ENCODE results near the gene ATP11B.

Gene ATP11B

DNA sequence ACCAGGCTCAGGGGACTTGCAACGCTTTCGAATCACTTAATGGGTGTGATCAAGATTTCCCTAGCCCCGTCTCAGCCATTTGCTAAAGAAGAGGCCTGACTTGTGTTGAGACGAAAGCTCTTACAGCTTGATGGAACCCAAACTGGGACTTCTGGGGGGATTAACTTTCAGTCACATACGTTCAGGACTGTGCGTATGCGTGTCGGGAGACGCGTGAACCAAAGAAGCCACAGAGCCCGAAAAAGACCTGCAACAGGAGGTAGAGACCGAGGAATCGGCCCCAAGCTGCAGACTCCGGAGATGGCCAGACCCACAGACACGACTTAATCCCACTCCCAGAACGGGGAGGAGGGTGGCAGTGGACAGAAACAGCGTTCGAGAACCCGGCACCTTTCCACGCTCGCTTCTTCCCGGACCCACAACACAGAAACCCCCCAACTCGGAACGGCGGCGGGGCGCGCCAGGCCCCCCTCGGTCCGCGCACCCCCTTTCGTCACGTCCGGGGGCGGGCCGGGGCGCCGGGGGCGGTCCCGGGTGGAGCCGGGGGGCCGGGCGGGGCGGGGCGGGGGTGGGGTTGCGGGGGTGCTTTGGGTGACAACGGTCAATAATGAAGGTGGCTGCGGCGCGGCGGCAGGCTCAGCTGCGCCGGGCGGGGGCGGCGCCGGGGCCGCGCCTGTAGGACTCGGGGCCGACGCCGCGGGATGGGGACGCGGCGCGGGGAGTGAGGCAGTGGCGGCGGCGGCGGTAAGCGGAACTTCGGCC lies at the start of gene ATP11B:
Gene ATP11B, plus strand, starts transcription at position 604 of the 762 bp plus-strand sequence. CDS start 256 bp downstream, outside the sequence.
- peak; percentile 81 for DNase-seq

GRCh38 chr3:182746959-182747358 lies 46.3 kb upstream of the ATP11B start:
- DNase-seq = no peak

DNA sequence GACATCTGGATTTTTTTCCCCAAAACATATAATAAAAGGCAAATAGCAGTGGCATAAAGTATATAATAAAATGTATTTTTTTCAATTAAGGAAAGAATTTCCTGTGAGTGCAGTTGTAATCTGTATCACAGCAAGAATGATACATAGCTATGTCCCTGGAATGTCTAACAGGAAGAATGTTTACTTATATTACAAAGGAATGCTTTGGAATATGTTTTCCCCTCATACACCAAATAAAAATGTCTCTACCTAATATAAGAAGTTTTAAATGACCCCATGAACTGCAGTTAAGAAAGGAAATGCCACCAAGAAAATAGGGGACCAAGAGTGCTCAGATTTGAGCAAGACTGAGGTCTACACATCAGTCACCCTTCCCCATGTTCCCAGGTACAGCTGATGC lies 38.0 kb upstream of the ATP11B start:
- no peak for DNase-seq

DNA sequence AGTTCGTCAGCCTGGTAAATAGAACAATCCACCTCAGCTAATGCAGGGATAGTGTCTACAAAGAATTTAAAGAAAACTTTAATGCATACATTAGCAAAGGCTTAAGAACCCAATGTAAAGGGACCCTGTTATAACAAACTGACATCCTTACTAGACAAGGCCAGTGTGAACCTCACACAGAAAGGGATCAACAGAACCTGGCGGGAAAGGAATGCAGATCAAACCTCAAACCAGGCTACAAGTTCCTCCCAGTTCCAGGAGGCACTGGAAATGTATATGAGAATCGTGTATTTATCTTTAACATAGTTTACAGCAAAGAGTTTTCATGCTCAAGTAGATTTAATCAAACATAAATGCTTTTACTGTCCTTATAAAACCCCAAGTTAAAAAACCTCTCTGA lies 37.6 kb upstream of the ATP11B start:
- no peak for DNase-seq

- no peak for DNase-seq
These were observed 32.6 kb upstream of the ATP11B start for GRCh38 chr3:182760576-182761164.

- DNase-seq = no peak
These were observed 29.4 kb upstream of the ATP11B start for GRCh38 chr3:182763896-182764295.

DNA sequence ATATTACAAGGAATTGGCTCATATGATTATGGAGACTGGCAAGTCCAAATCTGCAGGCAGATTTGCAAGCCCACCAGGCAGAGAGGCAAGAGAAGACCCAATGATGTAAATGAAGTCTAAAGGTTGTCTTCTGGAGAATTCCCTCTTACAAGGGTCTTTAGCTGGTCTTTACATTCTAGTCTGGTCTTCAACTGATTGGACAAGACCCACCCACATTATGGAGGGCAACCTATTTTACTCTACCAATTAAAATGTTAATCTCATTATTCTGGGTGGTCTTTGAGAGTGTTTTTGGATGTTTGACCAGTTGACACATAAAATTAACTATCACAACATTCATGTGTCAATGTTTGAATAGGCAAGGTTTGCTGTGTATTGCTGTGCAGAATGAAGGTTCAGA lies 28.0 kb upstream of the ATP11B start:
- no peak for DNase-seq

GRCh38 chr3:182766099-182766498 lies 27.2 kb upstream of the ATP11B start:
- no peak for DNase-seq

GRCh38 chr3:182768413-182768812 lies 24.9 kb upstream of the ATP11B start:
- DNase-seq = no peak

DNA sequence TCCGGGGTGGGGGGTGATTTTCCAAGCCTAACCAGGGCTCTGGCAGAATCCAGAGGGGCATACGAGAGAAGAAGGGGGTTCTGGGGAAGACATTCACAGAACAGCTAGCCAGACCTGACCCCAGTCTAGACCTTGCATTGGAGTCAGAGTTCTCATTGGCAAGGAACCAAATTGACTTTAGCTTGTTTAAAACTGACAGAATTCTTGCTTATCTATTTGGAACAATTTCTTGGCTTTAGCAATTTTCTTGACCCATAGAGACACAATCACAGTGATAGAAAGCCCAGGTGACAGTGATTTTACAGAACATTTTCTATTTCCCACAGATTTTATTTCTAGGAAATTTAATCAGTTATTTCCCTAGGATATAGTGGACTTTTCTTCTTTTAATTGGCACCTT lies 23.6 kb upstream of the ATP11B start:
- no peak for DNase-seq

DNA sequence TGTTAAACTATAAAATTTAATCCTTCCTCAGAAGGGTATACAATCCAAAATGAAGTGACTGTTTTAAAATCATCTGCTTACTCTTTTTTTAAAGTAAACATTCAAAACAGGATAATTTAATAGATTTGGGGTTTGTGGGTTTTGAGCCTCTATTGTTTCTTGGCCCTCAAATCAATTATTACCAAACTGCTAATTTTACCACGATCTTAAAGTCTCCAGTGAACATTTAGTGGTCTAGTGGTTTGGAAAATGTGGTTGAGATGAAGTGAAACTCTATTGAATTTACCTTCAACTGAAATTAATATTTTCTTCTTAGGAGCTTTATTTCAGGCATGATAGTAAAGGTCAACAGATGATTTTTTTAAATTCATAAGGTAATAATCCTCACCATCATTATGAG lies 11.2 kb upstream of the ATP11B start:
- DNase-seq = no peak

GRCh38 chr3:182783106-182783505 lies 10.2 kb upstream of the ATP11B start:
- DNase-seq = no peak

- DNase-seq = no peak
These were observed 8.8 kb upstream of the ATP11B start for GRCh38 chr3:182784542-182784941.

DNA sequence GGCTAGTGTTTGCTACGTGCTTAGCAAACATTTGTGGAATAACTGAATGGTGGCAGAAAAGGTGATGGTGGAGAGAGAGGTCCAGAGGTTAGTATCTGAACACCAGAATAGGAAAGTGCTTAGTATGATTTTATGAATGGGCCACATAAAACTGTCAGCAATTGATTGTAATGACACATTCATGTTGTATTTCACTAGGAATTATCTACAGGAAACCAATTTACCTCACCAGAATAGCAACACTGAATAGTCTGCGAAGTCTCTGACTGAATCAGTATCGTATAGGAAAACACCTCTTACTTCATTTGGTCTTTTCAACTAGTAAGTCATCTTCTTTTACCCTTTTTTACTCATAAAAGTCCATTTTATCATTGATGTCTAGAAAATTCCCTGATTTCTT lies 8.2 kb upstream of the ATP11B start:
- DNase-seq = no peak

DNA sequence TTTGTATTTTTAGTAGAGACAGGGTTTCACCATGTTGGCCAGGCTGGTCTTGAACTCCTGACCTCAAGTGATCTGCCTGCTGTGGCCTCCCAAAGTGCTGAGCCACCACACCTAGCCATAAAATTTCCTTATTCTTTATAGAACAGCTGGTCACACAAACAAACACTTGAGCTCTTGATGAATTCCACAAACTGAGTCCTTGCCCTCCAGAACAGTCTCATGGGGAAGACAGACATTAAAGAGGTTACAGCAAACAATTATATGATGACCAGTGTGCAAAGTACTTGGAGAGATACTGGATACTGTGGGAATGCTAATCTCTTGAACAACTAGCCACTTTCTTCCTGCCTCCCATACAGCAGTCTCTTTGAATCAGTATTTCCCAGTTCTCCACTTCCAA lies 7.5 kb upstream of the ATP11B start:
- no peak for DNase-seq

- DNase-seq = no peak
These were observed 6.6 kb upstream of the ATP11B start for GRCh38 chr3:182786564-182787196.

GRCh38 chr3:182787302-182788036 lies 5.8 kb upstream of the ATP11B start:
- DNase-seq = no peak

- no peak for DNase-seq
These were observed 3.9 kb upstream of the ATP11B start for GRCh38 chr3:182789371-182789770.

GRCh38 chr3:182790612-182791011 lies 2.7 kb upstream of the ATP11B start:
- DNase-seq = no peak

GRCh38 chr3:182793663-182794454 lies 555 bp downstream of the ATP11B start:
- DNase-seq = peak; percentile 56

GRCh38 chr3:182794455-182795388 lies 1.4 kb downstream of the ATP11B start:
- no peak for DNase-seq

DNA sequence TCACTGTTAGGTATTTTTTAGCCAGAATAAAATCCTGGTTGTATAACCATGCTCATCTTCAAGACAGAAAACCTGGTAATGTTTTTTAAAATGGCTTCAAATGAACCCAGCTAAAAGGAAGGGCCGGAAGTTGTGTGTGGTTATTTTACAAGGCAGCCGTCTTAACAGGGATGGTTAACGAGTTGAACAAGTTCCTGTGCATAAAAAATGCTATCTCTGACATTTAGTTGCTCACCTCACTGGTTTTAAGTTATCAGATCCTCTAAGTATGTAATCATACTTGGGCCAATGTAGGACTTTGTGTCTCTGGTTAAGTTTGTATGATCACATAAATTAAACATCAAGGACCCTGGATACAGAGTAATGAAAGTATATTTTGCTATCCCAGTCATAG lies 2.1 kb downstream of the ATP11B start:
- peak; percentile 40 for DNase-seq

Data from stimulated activated CD4-positive, alpha-beta T cell treated with anti-CD3 and anti-CD28 coated beads, Interleukin-15, amount 100 ng/mL, for 24 hours (primary cell).